LNCAP (cell line): ENCODE results near the gene FCHSD1.

ENCODE experiments used
- CTCF ChIP-seq: fragments of 450-650 bp; IDR thresholded peaks from 2 replicates; pipeline ENCODE4 v1.5.1; 2017; ENCODE audit warnings: mild to moderate bottlenecking

The FCHSD1 gene

GRCh38 chr5:141605523-141606277 lies 45.5 kb downstream of the FCHSD1 start:
- no peak for TF ChIP-seq CTCF

DNA sequence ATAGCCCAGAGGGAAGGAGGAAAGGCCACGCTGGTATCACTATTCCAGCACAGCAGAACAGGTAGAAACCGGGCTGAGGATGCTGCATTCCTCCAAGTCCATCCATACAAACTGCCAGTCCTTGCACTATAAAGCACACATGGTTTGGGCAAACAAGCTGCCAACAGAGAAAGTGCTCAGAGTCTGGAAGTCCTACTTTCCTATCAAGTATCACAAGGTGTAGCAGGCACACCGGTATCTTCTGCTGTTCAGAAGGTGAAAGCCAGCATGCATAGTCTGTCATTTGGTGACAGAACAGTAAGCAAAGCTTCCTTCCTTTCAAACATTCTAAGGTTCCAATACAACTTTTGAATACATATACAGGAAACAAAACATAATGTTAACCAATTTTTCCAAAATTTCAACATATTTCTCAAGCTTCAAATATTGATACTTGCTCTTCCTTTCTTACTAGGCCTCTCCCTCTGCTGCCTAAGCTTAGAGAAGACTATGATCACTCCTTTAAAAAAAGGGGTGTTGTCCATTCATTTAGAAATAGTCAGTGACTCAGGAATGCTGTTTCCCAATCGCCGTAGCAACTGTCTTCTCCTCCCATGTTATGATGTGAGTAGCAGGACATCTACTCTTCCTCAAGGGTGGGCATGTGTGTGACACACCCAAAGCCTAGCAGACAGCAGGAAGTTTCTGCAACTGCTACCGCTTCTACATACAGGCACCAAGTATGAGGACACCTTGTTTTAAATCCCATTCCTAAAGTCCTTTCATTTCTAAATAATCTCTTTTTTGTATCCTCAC lies 47.1 kb downstream of the FCHSD1 start:
- no peak for TF ChIP-seq CTCF

DNA sequence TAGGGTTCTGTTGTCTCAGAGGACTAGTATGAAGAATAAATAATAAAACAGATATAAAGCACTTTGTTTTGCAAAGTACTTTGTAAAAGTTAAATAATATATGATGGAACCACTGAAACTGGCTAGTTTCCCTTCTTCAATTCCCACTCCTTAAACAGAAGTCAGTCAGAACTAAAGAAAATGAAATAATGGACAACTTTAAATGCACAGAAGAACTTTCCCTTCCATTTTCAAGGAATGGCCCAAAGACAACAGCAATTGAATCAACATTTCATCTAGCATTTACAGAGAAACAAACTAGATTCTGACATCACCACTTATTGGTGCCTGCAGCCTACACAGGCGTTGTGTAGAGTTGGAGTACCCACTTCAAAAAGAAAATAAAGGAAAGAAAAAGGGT lies 48.6 kb downstream of the FCHSD1 start:
- TF ChIP-seq CTCF = no peak

DNA sequence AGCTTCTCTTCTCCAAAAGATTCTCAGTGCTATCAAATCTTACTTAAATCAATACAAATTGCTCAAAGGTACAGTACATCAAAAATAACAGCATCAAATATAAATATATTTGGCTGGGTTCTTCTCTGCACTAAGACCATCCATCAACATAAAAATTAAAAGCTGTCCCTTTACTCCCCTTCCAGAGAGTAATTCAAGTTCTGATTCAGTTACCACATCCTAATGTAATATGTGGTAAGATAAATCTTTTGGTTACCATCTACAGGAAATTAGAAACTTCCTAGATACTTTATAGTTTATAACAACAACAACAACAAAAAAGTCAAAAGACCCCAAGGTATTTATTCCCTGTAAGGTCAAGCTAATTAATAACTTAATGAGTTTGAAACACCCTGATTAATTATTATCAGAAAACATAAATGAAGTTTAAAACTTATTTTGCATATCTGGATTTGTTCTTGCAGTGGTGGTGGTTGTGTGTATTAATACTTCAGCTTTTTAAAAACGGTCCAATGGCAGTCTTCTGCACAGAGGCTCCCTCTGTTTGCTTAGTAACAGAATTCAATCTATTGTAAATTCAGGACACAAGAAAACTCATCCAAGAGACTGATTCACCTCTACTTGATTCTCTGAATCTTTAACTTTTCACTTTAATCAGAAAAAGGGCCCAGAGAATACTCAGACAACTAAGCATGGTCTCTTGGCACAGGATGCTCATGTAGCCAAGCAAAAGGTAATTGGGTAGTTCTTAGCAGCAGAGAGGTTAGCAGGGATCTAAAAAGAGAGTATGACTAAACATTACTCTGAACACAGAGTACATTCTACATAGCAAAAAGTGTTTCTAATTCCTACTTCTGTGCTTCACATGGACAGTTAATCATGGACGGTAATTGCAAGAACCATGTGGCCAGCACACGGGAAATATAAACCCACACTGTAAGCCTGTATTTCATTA lies 52.5 kb downstream of the FCHSD1 start:
- no peak for TF ChIP-seq CTCF

DNA sequence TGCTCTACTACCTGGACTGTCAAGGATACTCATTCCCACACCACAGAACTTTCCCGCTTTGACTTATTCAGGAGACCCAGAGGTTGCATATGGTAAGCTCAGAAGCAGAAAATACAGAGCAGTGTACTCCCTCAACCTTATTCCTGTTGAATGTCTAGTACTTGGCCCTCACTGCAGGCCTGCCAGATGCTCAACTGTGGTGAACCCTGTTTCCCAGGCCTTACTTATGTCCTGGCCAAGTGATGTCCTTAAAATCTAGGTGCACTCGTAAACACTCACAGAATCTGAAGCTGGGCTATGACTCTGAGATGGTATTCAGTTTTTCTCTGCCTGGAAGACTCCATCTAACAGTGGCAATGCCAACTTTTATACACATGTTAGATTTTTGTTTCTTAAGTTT lies 53.4 kb downstream of the FCHSD1 start:
- no peak for TF ChIP-seq CTCF

DNA sequence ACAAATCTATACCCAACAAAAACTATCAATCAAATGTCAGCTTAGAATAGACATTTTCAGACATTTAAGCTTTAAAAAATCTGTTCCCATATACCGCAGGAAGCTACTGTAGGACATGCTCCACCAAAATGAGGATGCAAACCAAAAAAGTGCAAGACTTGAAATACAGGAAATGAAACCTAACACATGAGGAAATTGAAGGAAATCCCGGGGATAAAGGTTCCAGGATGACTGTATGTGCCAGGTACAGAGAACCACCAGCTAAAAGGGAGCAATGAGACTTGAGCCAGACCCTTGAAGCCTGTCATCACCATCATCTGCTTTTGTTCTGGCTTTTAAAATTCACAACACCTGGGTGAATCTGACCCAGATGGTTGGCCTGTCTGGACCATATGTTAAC lies 53.8 kb downstream of the FCHSD1 start:
- no peak for TF ChIP-seq CTCF

DNA sequence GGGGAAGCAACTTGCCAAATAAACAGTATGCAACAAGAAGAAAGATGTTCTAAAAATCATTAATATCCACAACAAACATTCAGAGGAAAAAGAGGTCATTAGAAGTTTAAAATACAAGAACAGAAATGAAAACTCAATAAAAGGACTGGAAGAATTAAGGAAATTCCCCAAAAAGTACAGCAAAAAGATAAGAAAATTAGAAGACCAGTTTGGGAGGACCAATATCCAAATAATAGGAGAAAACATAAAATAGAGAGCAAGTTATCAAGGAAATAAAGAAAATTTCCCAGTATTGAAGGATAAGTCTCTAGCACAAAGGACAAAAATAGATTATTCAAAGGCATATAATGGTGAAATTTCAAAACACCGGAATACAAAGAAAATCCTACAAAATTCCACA lies 54.4 kb downstream of the FCHSD1 start:
- TF ChIP-seq CTCF = no peak
